Testis (tissue), 3 donors: ENCODE measurements around the gene CABP1. TPM values are rescaled to one million over a fixed set of nuclear protein-coding genes. Genes with fewer than 3 reads are reported as not detected.
"Not testable (repeated sequence)": the region's sequence is repeated elsewhere in the genome, so short reads cannot be mapped to it uniquely, and the experiment has no call there.

ENCODE experiments used
- DNase-seq: peaks from one replicate; pipeline ENCODE4 v3.0.0-alpha.2; 2019
- H3K27ac ChIP-seq, 2 donors: fragments of 200-600 bp; sonication (generic); one replicate each; pipeline ENCODE4 v1.5.1; 2019
- H3K27me3 ChIP-seq: fragments of 200-600 bp; sonication (generic); one replicate; pipeline ENCODE4 v1.5.1; 2019
- H3K36me3 ChIP-seq: fragments of 200-600 bp; sonication (generic); one replicate; pipeline ENCODE4 v1.5.1; 2017; ENCODE audit warnings: low read depth; ENCODE audit errors: missing control alignments
- H3K4me1 ChIP-seq: fragments of 200-600 bp; sonication (generic); one replicate; pipeline ENCODE4 v1.5.1; 2019
- H3K4me3 ChIP-seq, 2 donors: fragments of 200-600 bp; sonication (generic); one replicate each; pipeline ENCODE4 v1.5.1; 2017 to 2019
- H3K9me3 ChIP-seq: fragments of 200-600 bp; sonication (generic); one replicate; pipeline ENCODE4 v1.5.1; 2017
- POLR2A ChIP-seq: fragments of 450-650 bp; IDR thresholded peaks from one replicate; pipeline ENCODE4 v1.6.1; 2017; ENCODE audit warnings: antibody characterized with exemption, mild to moderate bottlenecking, moderate library complexity
- WGBS, 2 donors: methylation state at CpG; one replicate each; pipeline ENCODE4 v1.1.5; 2018; 5-methylcytosine and 5-hydroxymethylcytosine counted together
- intact Hi-C: fragments of 100-400 bp; cut with DNase I; formaldehyde crosslinking; loops from one replicate; pipeline ENCODE4 v1.15.1; 2023; ENCODE audit warnings: low total_unique reads
- polyA plus RNA-seq: library from polyadenylated mRNA; stranded (reverse); fragments of 350-450 nt; fragmentation: Illumina TruSeq; extraction: RNeasy Lipid Tissue Mini Kit (QIAGEN cat#74804); gene quantifications from one replicate; pipeline ENCODE4 v1.2.3, GENCODE V29; 2014; ENCODE audit warnings: low read depth, low replicate concordance; ENCODE audit not compliant: insufficient read depth
- total RNA-seq, 2 donors: library from RNA; depleted of rRNA; stranded (reverse); fragments of >200 nt; gene quantifications; one replicate each; pipeline ENCODE4 v1.2.3, GENCODE V29; 2016
- TF ChIP-seq, protein P1 (sequence below), 3 experiments: fragments of 450-650 bp in 2 of 3; fragments of 200-600 bp in 1 of 3; sonication (generic) in 1 of 3; IDR thresholded peaks; one replicate each; pipeline ENCODE4 v1.5.1; 2016 to 2019; ENCODE audit warnings: antibody characterized with exemption in 3 of 3, mild to moderate bottlenecking in 2 of 3, moderate library complexity in 1 of 3

CABP1 gene
- total and polyA plus RNA-seq, 3 donors from 2014 or later = 1.8 to 3.9 (median 2.4) TPM

- WGBS, 2 donors = 67 to 81% methylated on average over 22 to 34 of the region's 34 CpGs
- H3K36me3 ChIP-seq = no peaks in the 10 kb centered on the region
- no peaks in the 10 kb centered on the region for H3K27me3 ChIP-seq
- no peaks in the 10 kb centered on the region for H3K9me3 ChIP-seq
- no peak overlapping the region for H3K4me3 ChIP-seq
- intact Hi-C loops = no loop called here
- TF ChIP-seq POLR2A = no peak
- TF ChIP-seq, protein P1, sequence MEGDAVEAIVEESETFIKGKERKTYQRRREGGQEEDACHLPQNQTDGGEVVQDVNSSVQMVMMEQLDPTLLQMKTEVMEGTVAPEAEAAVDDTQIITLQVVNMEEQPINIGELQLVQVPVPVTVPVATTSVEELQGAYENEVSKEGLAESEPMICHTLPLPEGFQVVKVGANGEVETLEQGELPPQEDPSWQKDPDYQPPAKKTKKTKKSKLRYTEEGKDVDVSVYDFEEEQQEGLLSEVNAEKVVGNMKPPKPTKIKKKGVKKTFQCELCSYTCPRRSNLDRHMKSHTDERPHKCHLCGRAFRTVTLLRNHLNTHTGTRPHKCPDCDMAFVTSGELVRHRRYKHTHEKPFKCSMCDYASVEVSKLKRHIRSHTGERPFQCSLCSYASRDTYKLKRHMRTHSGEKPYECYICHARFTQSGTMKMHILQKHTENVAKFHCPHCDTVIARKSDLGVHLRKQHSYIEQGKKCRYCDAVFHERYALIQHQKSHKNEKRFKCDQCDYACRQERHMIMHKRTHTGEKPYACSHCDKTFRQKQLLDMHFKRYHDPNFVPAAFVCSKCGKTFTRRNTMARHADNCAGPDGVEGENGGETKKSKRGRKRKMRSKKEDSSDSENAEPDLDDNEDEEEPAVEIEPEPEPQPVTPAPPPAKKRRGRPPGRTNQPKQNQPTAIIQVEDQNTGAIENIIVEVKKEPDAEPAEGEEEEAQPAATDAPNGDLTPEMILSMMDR (IDR thresholded peaks at IDR 0.05) = no peak
- no peak overlapping the region for H3K27ac ChIP-seq
- peak; percentile 32 for DNase-seq
- peaks cover 17% of the 10 kb centered on the region for H3K4me1 ChIP-seq
These were observed 26.4 kb downstream of the CABP1 start for GRCh38 chr12:120666571-120667390.

DNA sequence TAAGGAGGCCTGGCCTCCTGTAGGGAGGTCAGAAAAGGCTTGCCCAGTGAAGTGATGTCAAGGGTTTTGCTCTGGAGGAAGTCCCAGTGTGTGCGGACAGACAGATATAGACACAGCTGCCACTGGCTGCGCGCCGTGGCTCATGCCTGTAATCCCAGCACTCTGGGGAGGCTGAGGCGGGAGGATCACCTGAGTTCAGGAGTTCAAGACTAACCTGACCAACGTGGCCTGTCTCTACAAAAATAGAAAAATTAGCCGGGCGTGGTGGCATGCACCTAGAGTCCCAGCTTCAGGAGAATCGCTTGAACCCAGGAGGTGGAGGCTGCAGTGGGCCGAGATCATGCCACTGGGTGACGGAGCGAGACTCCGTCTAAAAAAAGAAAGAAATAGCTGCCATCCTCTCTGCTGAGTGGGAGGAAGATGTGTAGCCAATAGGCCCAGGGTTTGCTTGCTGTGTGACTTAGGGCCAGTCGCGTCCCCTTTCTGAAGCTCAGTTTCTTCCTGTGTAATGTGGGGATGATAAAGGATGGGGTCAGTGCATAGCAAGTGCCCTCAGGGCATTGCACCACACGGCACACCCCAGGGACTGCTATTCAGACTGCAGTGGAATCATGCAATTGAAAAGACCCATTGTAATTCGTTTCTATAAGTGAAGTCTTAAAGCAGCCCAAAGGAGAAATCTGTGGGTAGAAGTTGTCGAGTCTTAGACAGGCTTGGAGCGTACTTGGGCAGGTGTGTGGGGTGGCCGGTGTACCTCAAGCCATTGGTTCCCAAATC is 27.9 kb downstream of the CABP1 start:
- H3K4me1 ChIP-seq = peaks cover 17% of the 10 kb centered on the region
- H3K4me3 ChIP-seq = no peak overlapping the region
- H3K27me3 ChIP-seq = no peaks in the 10 kb centered on the region
- DNase-seq = no peak
- TF ChIP-seq POLR2A = no peak
- peak overlapping the region in 1 of 2 donors; percentile 72 for H3K27ac ChIP-seq
- H3K36me3 ChIP-seq = no peaks in the 10 kb centered on the region
- 82 to 92% methylated on average over 20 of the region's 20 CpGs for WGBS, 2 donors
- no peaks in the 10 kb centered on the region for H3K9me3 ChIP-seq
- intact Hi-C loops = no loop called here

GRCh38 chr12:120668868-120669840 is 28.7 kb downstream of the CABP1 start:
- H3K36me3 ChIP-seq = no peaks in the 10 kb centered on the region
- WGBS, 2 donors = 39 to 55% methylated on average over 14 to 19 of the region's 19 CpGs
- no peaks in the 10 kb centered on the region for H3K9me3 ChIP-seq
- no peak overlapping the region for H3K4me3 ChIP-seq
- H3K27ac ChIP-seq = peak overlapping the region; percentile 70 to 72
- DNase-seq = peak; percentile 85
- no peaks in the 10 kb centered on the region for H3K27me3 ChIP-seq
- peaks cover 9% of the 10 kb centered on the region for H3K4me1 ChIP-seq
- no peak for TF ChIP-seq POLR2A
- TF ChIP-seq, protein P1 (IDR thresholded peaks at IDR 0.05) = no peak
- intact Hi-C loops = no loop called here

DNA sequence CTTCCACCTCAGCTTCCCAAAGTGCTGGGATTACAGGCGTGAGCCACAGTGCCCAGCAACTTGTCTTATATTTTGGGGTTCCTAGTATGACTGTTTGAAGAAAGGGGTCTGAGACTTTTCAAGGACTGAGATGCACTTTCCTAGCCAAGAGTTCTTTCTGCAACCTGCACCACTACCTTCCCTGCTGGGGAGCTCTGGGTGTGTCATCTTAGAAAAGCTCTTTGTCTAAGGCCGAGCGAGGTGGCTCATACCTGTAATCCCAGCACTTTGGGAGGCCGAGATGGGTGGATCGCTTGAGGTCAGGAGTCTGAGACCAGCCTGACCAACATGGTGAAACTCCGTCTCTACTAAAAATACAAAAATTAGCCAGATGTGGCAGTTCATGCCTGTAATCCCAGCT is 29.8 kb downstream of the CABP1 start:
- H3K36me3 ChIP-seq, intact Hi-C loops, DNase-seq, H3K27me3 ChIP-seq, H3K9me3 ChIP-seq, H3K4me1 ChIP-seq, H3K4me3 ChIP-seq: not testable (repeated sequence)
- H3K27ac ChIP-seq = peak overlapping the region in 1 of 2 donors; percentile 70
- 97% methylated on average over 6 of the region's 6 CpGs for WGBS, 2 donors

DNA sequence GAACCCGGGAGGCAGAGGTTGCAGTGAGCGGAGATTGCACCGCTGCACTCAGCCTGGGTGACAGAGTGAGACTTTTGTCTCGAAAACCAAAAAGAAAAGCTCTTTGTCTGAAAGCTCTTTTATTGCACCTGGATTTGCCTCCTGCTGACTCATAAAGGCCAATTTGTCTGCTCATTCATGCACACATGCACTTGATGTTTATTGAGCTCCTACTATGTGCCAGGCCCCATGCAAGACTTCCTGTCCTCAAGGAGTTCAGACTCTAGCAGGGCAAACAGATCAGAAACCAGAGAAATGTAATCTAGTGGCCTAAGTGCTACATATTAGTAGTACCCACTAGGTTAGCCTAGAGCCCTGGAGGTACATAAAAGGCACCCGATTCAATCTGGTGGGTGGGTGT is 30.2 kb downstream of the CABP1 start:
- TF ChIP-seq, protein P1 (IDR thresholded peaks at IDR 0.05) = no peak
- TF ChIP-seq POLR2A = no peak
- intact Hi-C loops = no loop called here
- Histone ChIP-seq H3K27ac (no peak overlapping the region), H3K4me3 (no peak overlapping the region), H3K9me3 (no peaks in the 10 kb centered on the region), H3K36me3 (no peaks in the 10 kb centered on the region), H3K27me3 (no peaks in the 10 kb centered on the region), H3K4me1 (peaks cover 8% of the 10 kb centered on the region)
- 85 to 92% methylated on average over 5 of the region's 5 CpGs for WGBS, 2 donors
- DNase-seq = no peak
